Fibroblast of lung (primary cell): ENCODE data around the gene GLMP. TPM values are rescaled to one million over a fixed set of nuclear protein-coding genes. Genes with fewer than 3 reads are reported as not detected.

ENCODE experiments used
- DNase-seq, 2 donors: peaks; one replicate each; pipeline versions ENCODE4 v3.0.0 to v3.0.0-alpha.2; 2010; ENCODE audit warnings: low read depth in 2 of 2
- H2AFZ ChIP-seq: 2 replicates; pipeline ENCODE4 v1.5.1; 2012; ENCODE audit warnings: low read length, control low read depth, inconsistent platforms
- H3K27ac ChIP-seq: 2 replicates; pipeline ENCODE4 v1.5.1; 2011; ENCODE audit warnings: low read length, control low read depth; ENCODE audit not compliant: insufficient read depth
- H3K27me3 ChIP-seq: 2 replicates; pipeline ENCODE4 v1.5.1; 2011; ENCODE audit warnings: mild to moderate bottlenecking, low read length; ENCODE audit not compliant: control insufficient read depth, insufficient read depth
- H3K36me3 ChIP-seq: 2 replicates; pipeline ENCODE4 v1.5.1; 2011; ENCODE audit warnings: low read length; ENCODE audit not compliant: control insufficient read depth, insufficient read depth
- H3K4me1 ChIP-seq: 2 replicates; pipeline ENCODE4 v1.5.1; 2011; ENCODE audit warnings: low read length; ENCODE audit not compliant: control insufficient read depth, insufficient read depth; ENCODE audit errors: extremely low read depth
- H3K4me2 ChIP-seq: 2 replicates; pipeline ENCODE4 v1.5.1; 2011; ENCODE audit warnings: low read length, control low read depth; ENCODE audit not compliant: insufficient read depth; ENCODE audit errors: extremely low read depth
- H3K4me3 ChIP-seq, 4 experiments: fragments of 200-600 bp in 1 of 4; sonication (generic) in 1 of 4; replicated peaks in 1 of 4; 2 replicates each; pipeline ENCODE4 v1.5.1; 2011 to 2016; ENCODE audit warnings: low read length in 4 of 4, low read depth in 3 of 4, mild to moderate bottlenecking in 3 of 4, control low read depth in 2 of 4, inconsistent platforms in 1 of 4, mixed read lengths in 1 of 4; ENCODE audit not compliant: insufficient read depth in 1 of 4; ENCODE audit errors: control extremely low read depth in 1 of 4
- H3K79me2 ChIP-seq: 2 replicates; pipeline ENCODE4 v1.5.1; 2012; ENCODE audit warnings: mild to moderate bottlenecking, low read length, inconsistent platforms; ENCODE audit not compliant: control insufficient read depth, insufficient read depth
- H3K9ac ChIP-seq: 2 replicates; pipeline ENCODE4 v1.5.1; 2011; ENCODE audit warnings: mild to moderate bottlenecking, low read length, control low read depth; ENCODE audit not compliant: insufficient read depth
- H3K9me3 ChIP-seq: 2 replicates; pipeline ENCODE4 v1.5.1; 2012; ENCODE audit warnings: low read depth, low read length; ENCODE audit not compliant: control insufficient read depth, insufficient read depth
- H4K20me1 ChIP-seq: 2 replicates; pipeline ENCODE4 v1.5.1; 2011; ENCODE audit warnings: low read length; ENCODE audit not compliant: control insufficient read depth, insufficient read depth; ENCODE audit errors: extremely low read depth
- EZH2 ChIP-seq: IDR thresholded peaks from 2 replicates; pipeline ENCODE4 v1.5.1; 2012; ENCODE audit warnings: low read length, control low read depth, mild to moderate bottlenecking; ENCODE audit errors: missing control alignments
- polyA plus RNA-seq, 2 donors: library from polyadenylated mRNA; depleted of rRNA in 1 of 2; stranded (reverse) in 1 of 2; unstranded in 1 of 2; fragments of >200 nt; gene quantifications; 2 replicates each; pipeline ENCODE4 v1.2.1, GENCODE V29; 2011 to 2012; ENCODE audit warnings: missing spikeins in 1 of 2
- total RNA-seq: library from RNA; depleted of rRNA; stranded (reverse); fragments of >200 nt; gene quantifications from 2 replicates; pipeline ENCODE4 v1.2.1, GENCODE V29; 2014
- TF ChIP-seq, protein P1 (sequence below), 2 donors: IDR thresholded peaks in 1 of 2; conservative IDR thresholded peaks in 1 of 2; 1 replicate in 1 of 2; 2 replicates in 1 of 2; pipeline ENCODE4 v1.5.1; 2011 to 2012; ENCODE audit warnings: low read length in 2 of 2, control low read depth in 1 of 2, inconsistent platforms in 1 of 2, low read depth in 1 of 2, mild to moderate bottlenecking in 1 of 2

GLMP gene
- total and polyA plus RNA-seq, 2 donors (not counting 1 experiment from before 2014, with no cell fraction given), result 40.4 to 93.5 TPM

DNA sequence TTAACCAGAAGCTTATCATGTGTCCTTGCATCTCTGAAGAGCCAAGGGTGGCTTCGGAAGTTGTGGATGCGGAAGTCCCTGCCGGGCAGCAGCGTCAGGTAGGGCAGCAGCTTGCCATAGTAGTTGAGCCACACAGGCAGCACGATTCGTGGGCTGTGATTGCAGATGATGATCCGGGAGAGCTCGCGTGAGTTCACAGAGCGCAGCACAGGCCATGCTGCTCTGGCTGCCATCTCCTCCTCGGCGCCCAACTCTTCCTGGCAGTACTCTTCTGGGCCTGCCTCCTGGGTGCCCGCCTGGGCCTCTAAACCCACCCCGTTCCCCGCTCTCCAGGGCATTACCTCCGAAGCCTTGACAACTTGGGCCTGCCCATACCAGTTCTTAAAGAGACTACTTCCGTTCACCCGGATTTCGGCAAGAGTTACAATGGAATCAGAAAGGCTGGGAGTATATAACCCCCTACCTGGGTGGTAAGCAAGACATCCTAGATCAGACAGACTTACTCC lies 3.4 kb upstream of the GLMP start, which contains the start of gene VHLL:
Gene VHLL, minus strand, starts transcription at position 456 of the 506 bp plus-strand sequence. Its CDS starts 118 bp downstream, at position 338.
- H3K9me3 ChIP-seq, result no peaks in the 10 kb centered on the region
- peaks cover 6% of the 10 kb centered on the region for H3K79me2 ChIP-seq
- H3K4me2 ChIP-seq, result no peak within 1 kb of the TSS
- TF ChIP-seq EZH2, result no peak
- TF ChIP-seq, protein P1, sequence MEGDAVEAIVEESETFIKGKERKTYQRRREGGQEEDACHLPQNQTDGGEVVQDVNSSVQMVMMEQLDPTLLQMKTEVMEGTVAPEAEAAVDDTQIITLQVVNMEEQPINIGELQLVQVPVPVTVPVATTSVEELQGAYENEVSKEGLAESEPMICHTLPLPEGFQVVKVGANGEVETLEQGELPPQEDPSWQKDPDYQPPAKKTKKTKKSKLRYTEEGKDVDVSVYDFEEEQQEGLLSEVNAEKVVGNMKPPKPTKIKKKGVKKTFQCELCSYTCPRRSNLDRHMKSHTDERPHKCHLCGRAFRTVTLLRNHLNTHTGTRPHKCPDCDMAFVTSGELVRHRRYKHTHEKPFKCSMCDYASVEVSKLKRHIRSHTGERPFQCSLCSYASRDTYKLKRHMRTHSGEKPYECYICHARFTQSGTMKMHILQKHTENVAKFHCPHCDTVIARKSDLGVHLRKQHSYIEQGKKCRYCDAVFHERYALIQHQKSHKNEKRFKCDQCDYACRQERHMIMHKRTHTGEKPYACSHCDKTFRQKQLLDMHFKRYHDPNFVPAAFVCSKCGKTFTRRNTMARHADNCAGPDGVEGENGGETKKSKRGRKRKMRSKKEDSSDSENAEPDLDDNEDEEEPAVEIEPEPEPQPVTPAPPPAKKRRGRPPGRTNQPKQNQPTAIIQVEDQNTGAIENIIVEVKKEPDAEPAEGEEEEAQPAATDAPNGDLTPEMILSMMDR (conservative IDR thresholded peaks at IDR 0.05 in 1 of 2, IDR thresholded peaks at IDR 0.05 in 1 of 2; ENCODE audit: low read depth in 1 of 2, low read length in 2 of 2), result no peak
- no peak within 1 kb of the TSS for H3K4me3 ChIP-seq
- no peak within 1 kb of the TSS for H2AFZ ChIP-seq
- no peak for DNase-seq
- no peak within 1 kb of the TSS for H3K27ac ChIP-seq
- H3K27me3 ChIP-seq, result no peaks in the 10 kb centered on the region
- no peaks in the 10 kb centered on the region for H4K20me1 ChIP-seq
- H3K9ac ChIP-seq, result no peak within 1 kb of the TSS
- no peaks in the 10 kb centered on the region for H3K36me3 ChIP-seq
- H3K4me1 ChIP-seq, result peaks cover 6% of the 10 kb centered on the region

DNA sequence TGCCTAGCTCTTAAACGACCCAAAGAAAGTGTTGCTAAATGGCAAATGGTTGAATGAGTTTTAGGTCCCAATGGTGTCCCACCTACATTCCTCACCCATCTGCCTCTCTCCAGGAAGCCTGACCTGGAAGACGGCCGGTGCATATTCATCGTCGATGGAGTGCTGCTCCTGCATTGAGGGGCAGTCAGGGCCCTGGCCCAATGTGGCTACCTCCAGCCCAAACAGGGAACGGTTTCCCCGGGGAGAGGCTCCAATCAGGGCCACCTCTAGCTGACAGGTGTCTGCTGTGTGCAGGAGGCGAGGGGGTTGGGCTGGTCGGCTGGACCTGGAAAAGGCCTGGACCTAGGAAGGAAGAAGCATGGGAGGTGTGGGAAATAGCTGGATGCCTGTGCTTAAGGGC lies 1.6 kb downstream of the GLMP start:
- H3K27me3 ChIP-seq, result no peaks in the 10 kb centered on the region
- H3K4me2 ChIP-seq, result no peak overlapping the region
- peak overlapping the region in 1 of 4 experiments; percentile 89 for H3K4me3 ChIP-seq
- no peak overlapping the region for H3K27ac ChIP-seq
- TF ChIP-seq, protein P1 (conservative IDR thresholded peaks at IDR 0.05 in 1 of 2, IDR thresholded peaks at IDR 0.05 in 1 of 2; ENCODE audit: low read depth in 1 of 2, low read length in 2 of 2), result no peak
- TF ChIP-seq EZH2, result no peak
- no peak overlapping the region for H2AFZ ChIP-seq
- H4K20me1 ChIP-seq, result no peaks in the 10 kb centered on the region
- H3K9ac ChIP-seq, result no peak overlapping the region
- H3K9me3 ChIP-seq, result no peaks in the 10 kb centered on the region
- H3K79me2 ChIP-seq, result peaks cover 6% of the 10 kb centered on the region
- peaks cover 8% of the 10 kb centered on the region for H3K4me1 ChIP-seq
- peaks cover 4% of the 10 kb centered on the region for H3K36me3 ChIP-seq
- DNase-seq, result no peak

DNA sequence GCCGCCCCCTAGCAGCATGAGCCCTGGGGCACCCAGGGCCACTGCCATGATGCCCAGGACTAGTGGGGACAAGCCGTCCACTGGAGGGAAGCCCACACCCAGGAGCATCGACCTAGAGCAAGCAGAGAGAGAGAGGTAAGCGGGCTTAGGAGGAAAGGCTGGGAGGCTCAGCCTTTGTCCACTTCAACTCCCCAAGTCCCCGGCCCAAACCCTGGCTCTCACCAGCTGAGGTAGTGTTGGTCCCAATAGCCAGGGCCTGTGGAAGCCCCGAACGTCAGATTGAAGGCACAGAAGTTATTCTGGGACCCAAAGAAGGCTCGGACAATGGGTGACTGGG lies 2.4 kb downstream of the GLMP start:
- peaks cover 8% of the 10 kb centered on the region for H3K4me1 ChIP-seq
- no peaks in the 10 kb centered on the region for H3K27me3 ChIP-seq
- peaks cover 6% of the 10 kb centered on the region for H3K79me2 ChIP-seq
- no peak overlapping the region for H3K4me3 ChIP-seq
- H2AFZ ChIP-seq, result no peak overlapping the region
- no peak for DNase-seq
- H3K36me3 ChIP-seq, result peaks cover 4% of the 10 kb centered on the region
- TF ChIP-seq EZH2, result no peak
- TF ChIP-seq, protein P1 (conservative IDR thresholded peaks at IDR 0.05 in 1 of 2, IDR thresholded peaks at IDR 0.05 in 1 of 2; ENCODE audit: low read depth in 1 of 2, low read length in 2 of 2), result no peak
- H3K9me3 ChIP-seq, result no peaks in the 10 kb centered on the region
- no peak overlapping the region for H3K4me2 ChIP-seq
- no peaks in the 10 kb centered on the region for H4K20me1 ChIP-seq
- H3K9ac ChIP-seq, result no peak overlapping the region
- no peak overlapping the region for H3K27ac ChIP-seq
